Panc1 (cell line): ENCODE results near the gene CNTN1. TPM values are rescaled to one million over a fixed set of nuclear protein-coding genes. Genes with fewer than 3 reads are reported as not detected.

Experiments
- ATAC-seq: fragments of 200-7000 bp; cut with Tn5 transposase; 2 replicates; pipeline ENCODE4 v1.9.1; 2020; ENCODE audit warnings: mild to moderate bottlenecking, moderate library complexity
- BruUV-seq: library from RNA; stranded (reverse); fragments of 400-500 nt; replicated peaks from 2 replicates; lab custom pipeline; 2021; lab: Mats Ljungman, UMichigan
- CTCF ChIA-PET: fragments of 300-600 bp; sonication (Branson Sonifier 250); formaldehyde crosslinking; loops from one replicate; lab custom pipeline; 2022; ENCODE audit warnings: antibody characterized with exemption; lab: Charles Lee
- POLR2A ChIA-PET: fragments of 300-600 bp; sonication (Branson Sonifier 250); formaldehyde crosslinking; loops from one replicate; lab custom pipeline; 2022; ENCODE audit warnings: antibody characterized with exemption; lab: Charles Lee
- DNase-seq: peaks from one replicate; pipeline ENCODE4 v3.0.0-alpha.2; 2010; ENCODE audit warnings: low read depth, low spot score
- H3K27ac ChIP-seq: 2 replicates; pipeline ENCODE4 v1.5.1; 2011; ENCODE audit warnings: mild to moderate bottlenecking, low read length, inconsistent platforms
- H3K27me3 ChIP-seq: fragments of 200-500 bp; sonication (Bioruptor generic); 2 replicates; pipeline ENCODE4 v1.6.0; 2014; ENCODE audit warnings: low read length, inconsistent platforms; ENCODE audit not compliant: control insufficient read depth, insufficient read depth
- H3K36me3 ChIP-seq: fragments of 200-500 bp; sonication (Bioruptor generic); 2 replicates; pipeline ENCODE4 v1.5.1; 2014; ENCODE audit warnings: inconsistent platforms, mild to moderate bottlenecking, low read length, moderate library complexity; ENCODE audit not compliant: control insufficient read depth, insufficient read depth
- H3K4me1 ChIP-seq: 2 replicates; pipeline ENCODE4 v1.5.1; 2011; ENCODE audit warnings: inconsistent platforms, mild to moderate bottlenecking, low read length, moderate library complexity; ENCODE audit not compliant: control insufficient read depth, insufficient read depth
- H3K4me3 ChIP-seq, 2 experiments: 2 replicates each; pipeline ENCODE4 v1.5.1; 2011 to 2012; ENCODE audit warnings: low read depth in 2 of 2, low read length in 2 of 2, mild to moderate bottlenecking in 2 of 2, inconsistent platforms in 1 of 2, moderate library complexity in 1 of 2
- H3K9me3 ChIP-seq: fragments of 200-500 bp; sonication (Bioruptor generic); 2 replicates; pipeline ENCODE4 v1.5.1; 2014; ENCODE audit warnings: low read depth, mild to moderate bottlenecking, inconsistent platforms, low read length, moderate library complexity; ENCODE audit not compliant: control insufficient read depth, insufficient read depth
- CTCF ChIP-seq: fragments of 450-650 bp; IDR thresholded peaks from 2 replicates; pipeline ENCODE4 v1.5.1; 2017; ENCODE audit warnings: mild to moderate bottlenecking
- POLR2AphosphoS5 ChIP-seq: IDR thresholded peaks from 2 replicates; pipeline ENCODE4 v1.6.1; 2012; ENCODE audit warnings: mild to moderate bottlenecking, low read depth, low read length, moderate library complexity
- REST ChIP-seq, 2 experiments: IDR thresholded peaks; 2 replicates each; pipeline ENCODE4 v1.6.1; 2011 to 2012; ENCODE audit warnings: low read depth in 2 of 2, control low read depth in 1 of 2, low read length in 1 of 2, mild to moderate bottlenecking in 1 of 2, moderate library complexity in 1 of 2; ENCODE audit not compliant: insufficient read depth in 1 of 2
- SIN3A ChIP-seq: IDR thresholded peaks from 2 replicates; pipeline ENCODE4 v1.6.1; 2012; ENCODE audit warnings: low read depth, mild to moderate bottlenecking, low read length, moderate library complexity, borderline replicate concordance; ENCODE audit not compliant: insufficient read depth
- TCF7L2 ChIP-seq: IDR thresholded peaks from 2 replicates; pipeline ENCODE4 v1.6.1; 2011; ENCODE audit warnings: mild to moderate bottlenecking, low read depth, low read length, inconsistent platforms
- in situ Hi-C: cut with HindIII; loops from 2 replicates; pipeline ENCODE4 v1.10.0; 2016; ENCODE audit warnings: low sequenced_read_pairs, low pct_unique_long_range_greater_than_20kb
- intact Hi-C: fragments of 100-400 bp; cut with micrococcal nuclease; formaldehyde crosslinking; loops from one replicate; pipeline ENCODE4 v1.10.0; 2022; ENCODE audit not compliant: unreplicated experiment
- total RNA-seq: library from RNA; stranded (reverse); gene quantifications from one replicate; pipeline ENCODE4 v1.2.1, GENCODE V29; 2021; ENCODE audit not compliant: unreplicated experiment

The CNTN1 gene
- total RNA-seq, 1 experiment from 2014 or later, result not detected

GRCh38 chr12:40684986-40685385 is 7.3 kb upstream of the CNTN1 start:
- intact Hi-C loops, result no loop called here
- DNase-seq (no peak), ATAC-seq (no peak)
- in situ Hi-C loops, result no loop called here
- Histone ChIP-seq H3K36me3 (no peaks in the 10 kb centered on the region), H3K27me3 (no peaks in the 10 kb centered on the region), H3K4me3 (no peak overlapping the region), H3K27ac (no peak overlapping the region), H3K9me3 (no peaks in the 10 kb centered on the region), H3K4me1 (no peaks in the 10 kb centered on the region)
- POLR2A ChIA-PET, result no interaction called here
- CTCF ChIA-PET, result no interaction called here
- BruUV-seq, result no TSS peak
- TF ChIP-seq CTCF (no peak), REST (IDR thresholded peaks at IDR 0.05; ENCODE audit: insufficient read depth in 1 of 2, low read depth in 2 of 2, low read length in 1 of 2) (no peak), POLR2AphosphoS5 (no peak), SIN3A (no peak), TCF7L2 (no peak)

GRCh38 chr12:40688085-40688725 is 4.0 kb upstream of the CNTN1 start:
- Histone ChIP-seq H3K27ac (no peak overlapping the region), H3K27me3 (no peaks in the 10 kb centered on the region), H3K36me3 (no peaks in the 10 kb centered on the region), H3K9me3 (no peaks in the 10 kb centered on the region), H3K4me3 (no peak overlapping the region), H3K4me1 (no peaks in the 10 kb centered on the region)
- intact Hi-C loops, result no loop called here
- no TSS peak for BruUV-seq
- ATAC-seq (no peak), DNase-seq (no peak)
- no peak for TF ChIP-seq SIN3A
- no peak for TF ChIP-seq TCF7L2
- TF ChIP-seq REST (IDR thresholded peaks at IDR 0.05; ENCODE audit: insufficient read depth in 1 of 2, low read depth in 2 of 2, low read length in 1 of 2), result no peak
- TF ChIP-seq CTCF, result no peak
- no peak for TF ChIP-seq POLR2AphosphoS5
- POLR2A ChIA-PET, result no interaction called here
- in situ Hi-C loops, result no loop called here
- CTCF ChIA-PET, result no interaction called here
